K562 treated with DMSO at 1 percent for 4 hours (cell line): Measurements from ENCODE around the gene THSD8. TPM values are rescaled to one million over a fixed set of nuclear protein-coding genes. Genes with fewer than 3 reads are reported as not detected.

Experiments
- total RNA-seq: library from RNA; unstranded; fragments of 300-600 nt; gene quantifications from 2 replicates; pipeline ENCODE4 v1.2.3, GENCODE V29; 2022; ENCODE audit not compliant: insufficient read depth

THSD8 gene
- 2.4 TPM in 1 of 2 replicates, not detected in the other for total RNA-seq

GRCh38 chr19:12801466-12802266, at the start of gene THSD8, which contains the start of gene PRDX2:
Gene THSD8, plus strand, starts transcription at chr19:12802069. Its CDS starts 3 bp downstream, at chr19:12802072.
Gene PRDX2, minus strand, starts transcription at chr19:12801800. Its CDS starts 539 bp downstream, at chr19:12801261.

GRCh38 chr19:12774588-12775555, 27.0 kb upstream of the THSD8 start, which contains the start of gene HOOK2:
Gene HOOK2, minus strand, starts transcription at chr19:12775552. Its CDS starts 103 bp downstream, at chr19:12775449.

GRCh38 chr19:12791345-12792050, 10.4 kb upstream of the THSD8 start, which contains the start of gene JUNB:
Gene JUNB, plus strand, starts transcription at chr19:12791486. Its CDS starts 286 bp downstream, at chr19:12791772.

GRCh38 chr19:12806242-12807081, 4.6 kb downstream of the THSD8 start, which contains the start of gene RNASEH2A:
Gene RNASEH2A, plus strand, starts transcription at chr19:12806584. Its CDS starts 90 bp downstream, at chr19:12806674.

GRCh38 chr19:12834566-12834943, 32.7 kb downstream of the THSD8 start, which contains the start of gene RTBDN:
Gene RTBDN, minus strand, starts transcription at chr19:12834579. Its CDS starts 4,600 bp downstream, at chr19:12829979.

GRCh38 chr19:12838182-12838885, 36.5 kb downstream of the THSD8 start, which contains the start of gene MAST1:
Gene MAST1, plus strand, starts transcription at chr19:12838515. Its CDS starts 58 bp downstream, at chr19:12838573.

Other genes with a start within 250 kb of the THSD8 start
- gene ZNF490, start 191.3 kb upstream of the THSD8 start, total RNA-seq, result 1.8 TPM in 2 replicates
- gene ZNF791, start 191.1 kb upstream of the THSD8 start, total RNA-seq, result 4.7 and 5.7 TPM in 2 replicates
- gene MAN2B1, start 135.3 kb upstream of the THSD8 start, total RNA-seq, result 112 and 118 TPM in 2 replicates
- gene WDR83, start 135.3 kb upstream of the THSD8 start, total RNA-seq, result 13.2 and 16.5 TPM in 2 replicates
- 115 and 119 TPM in 2 replicates for gene DHPS, start 120.2 kb upstream of the THSD8 start, total RNA-seq
- gene GNG14, start 114.1 kb upstream of the THSD8 start, total RNA-seq, result not detected in 2 replicates
- 9.8 and 12.8 TPM in 2 replicates for gene FBXW9, start 105.4 kb upstream of the THSD8 start, total RNA-seq
- gene TNPO2, start 78.1 kb upstream of the THSD8 start, total RNA-seq, result 24.6 and 26.8 TPM in 2 replicates
- gene TRIR, start 67.4 kb upstream of the THSD8 start, total RNA-seq, result 429 and 468 TPM in 2 replicates
- gene GET3, start 64.6 kb upstream of the THSD8 start, total RNA-seq, result 93.8 and 110 TPM in 2 replicates
- gene BEST2, start 50.3 kb upstream of the THSD8 start, total RNA-seq, result not detected in 2 replicates
- 14.4 and 15.7 TPM in 2 replicates for gene HOOK2, start 26.5 kb upstream of the THSD8 start, total RNA-seq
- gene JUNB, start 10.6 kb upstream of the THSD8 start, total RNA-seq, result 74.2 and 74.3 TPM in 2 replicates
- gene PRDX2, start 269 bp upstream of the THSD8 start, total RNA-seq, result 371 and 398 TPM in 2 replicates
- gene RNASEH2A, start 4.5 kb downstream of the THSD8 start, total RNA-seq, result 55.9 and 64.5 TPM in 2 replicates
- gene RTBDN, start 32.5 kb downstream of the THSD8 start, total RNA-seq, result not detected in 2 replicates
- gene MAST1, start 36.4 kb downstream of the THSD8 start, total RNA-seq, result 5.8 and 8.0 TPM in 2 replicates
- gene DNASE2, start 79.4 kb downstream of the THSD8 start, total RNA-seq, result 145 and 148 TPM in 2 replicates
- gene KLF1, start 85.1 kb downstream of the THSD8 start, total RNA-seq, result 30.8 and 50.0 TPM in 2 replicates
- 10.2 and 12.5 TPM in 2 replicates for gene GCDH, start 89.1 kb downstream of the THSD8 start, total RNA-seq
- gene SYCE2, start 117.2 kb downstream of the THSD8 start, total RNA-seq, result 1.4 and 2.5 TPM in 2 replicates
- gene FARSA, start 131.6 kb downstream of the THSD8 start, total RNA-seq, result 105 and 107 TPM in 2 replicates
- gene CALR, start 136.5 kb downstream of the THSD8 start, total RNA-seq, result 624 and 631 TPM in 2 replicates
- gene RAD23A, start 143.8 kb downstream of the THSD8 start, total RNA-seq, result 148 and 165 TPM in 2 replicates
- gene GADD45GIP1, start 155.2 kb downstream of the THSD8 start, total RNA-seq, result 32.9 and 34.3 TPM in 2 replicates
- 0.71 TPM in 1 of 2 replicates, not detected in the other for gene DAND5, start 167.5 kb downstream of the THSD8 start, total RNA-seq
- 7.7 and 11.9 TPM in 2 replicates for gene NFIX, start 193.4 kb downstream of the THSD8 start, total RNA-seq